Astrocyte of the spinal cord (primary cell): Measurements from ENCODE around the gene RAB11FIP4.
"Not testable (repeated sequence)": the region's sequence is repeated elsewhere in the genome, so short reads cannot be mapped to it uniquely, and the experiment has no call there.

Experiments
- DNase-seq: peaks from one replicate; pipeline ENCODE4 v3.0.0; 2011; ENCODE audit warnings: low read depth, low spot score
- H3K4me3 ChIP-seq: 2 replicates; pipeline ENCODE4 v1.5.1; 2011; ENCODE audit warnings: low read depth, mild to moderate bottlenecking, low read length, moderate library complexity
- in situ Hi-C: cut with HindIII; loops from 2 replicates; pipeline ENCODE4 v1.10.0; 2017; ENCODE audit warnings: low sequenced_read_pairs
- TF ChIP-seq, protein P1 (sequence below): IDR thresholded peaks from 2 replicates; pipeline ENCODE4 v1.5.1; 2012; ENCODE audit warnings: low read depth, mild to moderate bottlenecking, low read length, inconsistent platforms

Gene RAB11FIP4

DNA sequence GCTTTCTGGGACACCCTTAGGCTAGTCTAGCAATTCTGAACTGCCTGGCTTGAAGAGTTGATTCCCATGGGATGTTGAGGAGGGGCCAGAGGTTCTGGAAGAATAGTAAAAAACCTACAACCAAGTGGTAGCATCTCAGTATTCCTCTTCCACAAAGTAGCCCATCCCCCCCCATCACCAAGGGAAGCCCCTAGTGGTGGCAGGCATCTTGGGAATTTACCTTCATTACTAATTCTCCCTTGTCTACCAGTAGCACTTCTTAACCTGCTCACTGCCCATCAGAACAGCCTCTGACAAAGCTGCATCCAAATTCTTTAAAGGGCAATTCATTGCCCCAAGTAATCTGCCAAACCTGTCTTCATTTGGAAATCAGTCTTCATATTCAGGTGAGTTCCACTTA is 12.8 kb upstream of the RAB11FIP4 start:
- TF ChIP-seq, protein P1, sequence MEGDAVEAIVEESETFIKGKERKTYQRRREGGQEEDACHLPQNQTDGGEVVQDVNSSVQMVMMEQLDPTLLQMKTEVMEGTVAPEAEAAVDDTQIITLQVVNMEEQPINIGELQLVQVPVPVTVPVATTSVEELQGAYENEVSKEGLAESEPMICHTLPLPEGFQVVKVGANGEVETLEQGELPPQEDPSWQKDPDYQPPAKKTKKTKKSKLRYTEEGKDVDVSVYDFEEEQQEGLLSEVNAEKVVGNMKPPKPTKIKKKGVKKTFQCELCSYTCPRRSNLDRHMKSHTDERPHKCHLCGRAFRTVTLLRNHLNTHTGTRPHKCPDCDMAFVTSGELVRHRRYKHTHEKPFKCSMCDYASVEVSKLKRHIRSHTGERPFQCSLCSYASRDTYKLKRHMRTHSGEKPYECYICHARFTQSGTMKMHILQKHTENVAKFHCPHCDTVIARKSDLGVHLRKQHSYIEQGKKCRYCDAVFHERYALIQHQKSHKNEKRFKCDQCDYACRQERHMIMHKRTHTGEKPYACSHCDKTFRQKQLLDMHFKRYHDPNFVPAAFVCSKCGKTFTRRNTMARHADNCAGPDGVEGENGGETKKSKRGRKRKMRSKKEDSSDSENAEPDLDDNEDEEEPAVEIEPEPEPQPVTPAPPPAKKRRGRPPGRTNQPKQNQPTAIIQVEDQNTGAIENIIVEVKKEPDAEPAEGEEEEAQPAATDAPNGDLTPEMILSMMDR, result peak; percentile 5
- in situ Hi-C loops, result no loop called here
- DNase-seq, result no peak
- H3K4me3 ChIP-seq, result no peak overlapping the region

DNA sequence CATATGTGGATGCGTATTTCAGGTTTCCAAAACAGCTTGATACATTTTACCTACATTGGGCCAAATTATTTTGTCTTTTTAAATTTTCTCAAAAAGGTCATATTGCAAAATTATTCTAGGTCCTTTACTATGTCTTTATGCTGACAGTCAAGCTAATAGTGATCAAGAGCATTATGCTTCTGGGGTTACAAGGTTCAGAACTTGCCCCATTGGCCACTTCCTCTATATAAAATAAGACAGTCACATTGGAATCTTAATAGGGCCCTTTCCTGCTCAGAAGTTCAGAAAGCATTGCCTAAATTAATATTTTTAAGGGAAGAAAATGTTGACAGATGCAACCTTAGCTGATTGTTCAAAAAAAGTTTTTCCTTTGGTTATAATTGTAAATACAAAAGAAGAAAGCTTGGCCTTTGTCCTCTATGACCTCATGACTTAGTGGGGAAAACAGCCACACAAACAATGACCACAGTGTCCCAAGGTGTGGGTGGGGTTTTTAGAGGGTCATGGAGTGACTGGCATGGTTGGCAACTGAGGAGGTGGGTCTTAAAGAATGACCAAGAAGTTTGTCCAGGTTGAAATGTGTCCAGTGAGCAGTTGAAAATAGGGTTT is 11.8 kb upstream of the RAB11FIP4 start:
- in situ Hi-C loops, result no loop called here
- H3K4me3 ChIP-seq, result no peak overlapping the region
- DNase-seq, result no peak
- TF ChIP-seq, protein P1, result no peak

DNA sequence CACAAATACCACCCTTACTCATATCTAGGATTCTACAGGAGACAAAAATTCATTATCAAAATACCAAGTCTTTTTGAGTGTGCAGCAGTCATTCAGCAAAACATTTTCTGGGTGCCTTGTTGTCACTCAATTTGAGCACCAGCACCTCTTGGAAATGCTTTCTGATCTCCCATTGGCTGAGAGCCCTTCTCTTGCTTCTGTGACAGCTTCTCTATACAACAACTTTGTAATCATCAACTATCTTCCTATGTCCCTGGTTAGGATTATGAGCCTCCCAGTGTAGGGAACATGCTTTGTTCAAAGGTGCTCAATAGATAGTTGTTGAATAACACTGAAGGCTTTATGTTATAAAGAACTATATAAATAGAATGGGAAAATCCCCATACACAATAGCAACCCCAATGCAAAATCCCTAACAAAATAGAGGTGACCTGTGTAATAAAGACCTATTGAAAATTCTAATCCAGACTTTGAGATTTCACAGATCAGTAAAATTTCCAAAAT is 10.3 kb upstream of the RAB11FIP4 start:
- TF ChIP-seq, protein P1, result no peak
- in situ Hi-C loops, result no loop called here
- no peak overlapping the region for H3K4me3 ChIP-seq
- DNase-seq, result no peak

DNA sequence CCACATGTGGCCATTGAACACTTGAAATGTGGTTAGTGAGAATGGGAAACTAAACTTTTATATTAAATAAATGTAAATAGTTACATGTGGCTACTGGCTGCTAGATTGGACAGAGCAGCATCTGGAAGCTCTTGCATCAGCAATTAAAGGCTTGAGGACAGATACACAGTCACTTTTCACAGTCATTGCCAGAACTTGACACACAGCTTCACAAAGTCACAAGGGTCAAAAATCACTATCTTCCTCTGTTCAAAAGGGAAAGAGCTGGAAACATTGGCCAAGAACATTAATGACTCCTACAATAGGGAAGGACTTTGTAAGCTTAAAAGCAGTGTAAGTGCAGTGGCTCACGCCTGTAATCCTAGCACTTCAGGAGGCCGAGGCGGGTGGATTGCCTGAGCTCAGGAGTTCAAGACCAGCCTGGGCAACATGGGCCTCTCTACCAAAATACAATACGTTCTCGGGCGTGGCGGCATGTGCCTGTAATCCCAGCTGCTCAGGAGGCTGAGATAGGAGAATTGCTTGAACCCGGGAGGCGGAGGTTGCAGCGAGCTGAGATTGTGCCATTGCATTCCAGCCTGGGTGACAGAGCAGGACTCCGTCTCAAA is 8.7 kb upstream of the RAB11FIP4 start:
- in situ Hi-C loops, DNase-seq, H3K4me3 ChIP-seq: not testable (repeated sequence)

DNA sequence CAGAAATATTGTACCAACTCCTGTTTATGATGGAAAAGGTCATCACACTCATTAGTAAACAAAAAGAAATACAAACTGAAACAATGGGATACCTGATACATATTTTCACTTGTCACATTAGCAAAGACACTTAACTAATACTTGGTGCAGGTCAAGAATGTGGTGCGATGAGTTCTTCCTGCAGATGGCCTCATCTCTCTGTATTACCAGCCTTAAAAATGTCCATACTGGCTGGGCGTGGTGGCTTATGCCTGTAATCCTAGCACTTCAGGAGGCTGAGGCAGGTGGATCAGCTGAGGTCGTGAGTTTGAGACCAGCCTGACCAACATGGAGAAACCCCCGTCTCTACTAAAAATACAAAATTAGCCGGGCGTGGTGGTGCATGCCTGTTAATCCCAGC is 8.0 kb upstream of the RAB11FIP4 start:
- H3K4me3 ChIP-seq, in situ Hi-C loops, DNase-seq: not testable (repeated sequence)

DNA sequence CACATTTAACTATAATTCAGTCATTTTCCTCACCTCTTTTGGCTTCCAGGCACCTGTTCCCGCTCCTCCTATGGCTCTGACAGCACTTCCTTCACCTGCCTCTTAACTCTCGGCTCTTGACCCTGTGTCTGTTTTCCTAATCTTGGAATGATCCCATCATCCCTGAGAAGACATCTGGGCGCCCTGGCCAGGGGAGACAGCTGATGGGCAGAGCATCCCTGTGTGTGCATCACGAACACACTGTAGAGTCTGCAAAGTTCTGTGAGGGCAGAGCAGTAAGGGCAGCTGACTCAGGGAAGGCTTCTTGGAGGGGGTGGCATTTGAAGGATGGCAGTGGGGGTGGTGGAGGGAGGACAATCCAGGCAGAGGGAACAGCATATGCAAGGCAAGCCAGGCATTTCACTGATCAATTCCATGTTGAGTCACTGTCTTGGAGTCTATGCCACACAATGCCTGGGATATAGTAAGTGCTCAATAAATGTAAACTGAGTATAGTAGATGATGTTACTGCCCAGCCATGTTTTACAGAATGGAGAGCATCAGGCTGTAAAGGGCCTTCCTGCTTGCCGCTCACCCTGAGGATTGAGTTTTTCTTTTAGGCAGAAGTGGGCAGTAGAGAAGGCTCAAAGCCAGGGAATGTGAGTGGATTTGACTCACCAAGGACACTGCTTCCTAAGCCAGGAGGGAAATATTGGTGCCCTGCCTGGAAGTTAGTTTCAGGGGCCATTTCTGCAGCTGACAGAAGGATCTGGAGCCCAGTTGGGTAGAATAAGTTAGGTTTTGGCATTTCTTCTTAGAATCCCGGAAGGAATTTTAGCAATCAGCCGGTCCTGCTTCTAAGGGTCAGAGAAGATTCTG is 5.8 kb upstream of the RAB11FIP4 start:
- TF ChIP-seq, protein P1, result no peak
- in situ Hi-C loops, result no loop called here
- H3K4me3 ChIP-seq, result no peak overlapping the region
- DNase-seq, result no peak

DNA sequence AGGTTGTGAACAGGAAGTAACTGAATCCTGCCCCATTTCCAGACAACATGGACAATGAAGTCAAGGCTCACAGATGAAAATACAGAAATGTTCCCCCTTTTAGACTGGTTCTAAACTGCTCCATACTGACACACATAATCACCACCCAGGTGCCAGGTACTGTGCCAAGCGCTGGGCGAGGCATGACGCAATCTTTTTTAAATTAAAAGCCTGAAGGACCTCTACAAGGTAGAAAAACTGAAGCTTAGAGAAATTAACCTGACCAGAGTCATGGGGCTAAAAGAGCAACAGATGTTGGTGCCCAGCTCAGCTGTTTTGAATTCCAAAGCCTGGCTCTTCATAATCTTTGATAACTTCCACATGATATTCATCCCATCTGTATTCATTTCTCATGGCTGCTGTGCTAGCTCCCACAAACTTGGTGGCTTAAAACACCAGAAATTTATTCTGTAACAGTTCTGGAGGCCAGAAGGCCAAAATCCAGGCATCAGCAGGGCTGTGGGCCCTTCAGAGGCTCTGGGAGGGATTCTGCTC is 4.9 kb upstream of the RAB11FIP4 start:
- no peak for DNase-seq
- TF ChIP-seq, protein P1, result no peak
- in situ Hi-C loops, result no loop called here
- no peak overlapping the region for H3K4me3 ChIP-seq
